ENCODE results near the gene ZNF236.
"Not testable (repeated sequence)": the region's sequence is repeated elsewhere in the genome, so short reads cannot be mapped to it uniquely, and the experiment has no call there.

The ZNF236 gene

DNA sequence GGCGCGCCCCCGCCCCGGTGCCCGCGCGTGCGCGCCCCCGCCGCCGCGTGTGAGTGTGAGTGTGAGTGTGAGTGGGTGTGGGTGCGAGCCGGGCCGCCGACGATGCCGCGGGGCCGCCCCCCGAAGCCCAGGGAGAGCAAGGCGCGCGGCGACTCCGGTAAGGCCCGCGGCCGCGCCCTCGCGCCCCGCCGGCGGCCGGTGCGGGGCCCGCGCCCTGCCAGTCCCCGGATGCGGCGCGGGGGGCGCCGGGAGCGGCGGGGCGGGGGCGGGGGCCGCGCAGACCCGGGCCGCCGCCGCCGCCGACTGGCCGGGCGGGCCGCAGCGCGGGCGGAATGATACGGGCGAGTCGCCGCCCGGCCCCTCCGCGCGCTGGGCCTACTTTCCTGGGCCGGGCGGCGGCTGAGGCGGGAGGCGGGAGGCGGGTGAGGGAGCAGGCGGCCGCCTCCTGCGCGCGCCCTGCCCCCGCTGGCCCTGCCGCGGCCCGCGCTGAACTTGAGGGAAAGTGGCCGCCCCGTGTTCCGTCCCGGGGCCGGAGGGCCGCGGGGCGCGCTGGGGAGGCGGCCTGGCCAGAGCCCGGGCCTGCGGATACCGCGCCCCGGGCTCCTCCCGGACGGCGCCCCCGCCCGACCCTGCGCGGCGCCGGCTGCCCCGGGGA lies at the start of gene ZNF236:
Gene ZNF236, plus strand, starts transcription at position 52 of the 655 bp plus-strand sequence. Its CDS starts 51 bp downstream, at position 103.
- in situ Hi-C loops (cut with MboI; ENCODE audit: low sequenced_read_pairs), result no loop called here

- in situ Hi-C loops (cut with MboI; ENCODE audit: low sequenced_read_pairs), result no loop called here
Observed at GRCh38 chr18:76772665-76773064, 49.7 kb upstream of the ZNF236 start.

DNA sequence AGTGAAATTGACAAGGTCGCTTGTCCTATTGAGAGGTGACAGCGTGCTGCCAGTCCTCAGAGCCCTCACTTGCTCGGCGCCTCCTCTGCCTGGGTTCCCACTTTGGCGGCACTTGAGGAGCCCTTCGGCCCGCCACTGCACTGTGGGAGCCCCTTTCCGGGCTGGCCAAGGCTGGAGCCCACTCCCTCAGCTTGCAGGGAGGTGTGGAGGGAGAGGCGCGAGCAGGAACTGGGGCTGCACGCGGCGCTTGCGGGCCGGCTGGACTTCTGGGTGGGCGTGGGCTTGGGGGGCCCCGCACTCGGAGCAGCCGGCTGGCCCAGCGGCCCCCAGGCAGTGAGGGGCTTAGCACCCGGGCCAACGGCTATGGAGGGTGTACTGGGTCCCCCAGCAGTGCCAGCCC lies 45.3 kb upstream of the ZNF236 start:
- in situ Hi-C loops (cut with MboI; ENCODE audit: low sequenced_read_pairs), result not testable (repeated sequence)

DNA sequence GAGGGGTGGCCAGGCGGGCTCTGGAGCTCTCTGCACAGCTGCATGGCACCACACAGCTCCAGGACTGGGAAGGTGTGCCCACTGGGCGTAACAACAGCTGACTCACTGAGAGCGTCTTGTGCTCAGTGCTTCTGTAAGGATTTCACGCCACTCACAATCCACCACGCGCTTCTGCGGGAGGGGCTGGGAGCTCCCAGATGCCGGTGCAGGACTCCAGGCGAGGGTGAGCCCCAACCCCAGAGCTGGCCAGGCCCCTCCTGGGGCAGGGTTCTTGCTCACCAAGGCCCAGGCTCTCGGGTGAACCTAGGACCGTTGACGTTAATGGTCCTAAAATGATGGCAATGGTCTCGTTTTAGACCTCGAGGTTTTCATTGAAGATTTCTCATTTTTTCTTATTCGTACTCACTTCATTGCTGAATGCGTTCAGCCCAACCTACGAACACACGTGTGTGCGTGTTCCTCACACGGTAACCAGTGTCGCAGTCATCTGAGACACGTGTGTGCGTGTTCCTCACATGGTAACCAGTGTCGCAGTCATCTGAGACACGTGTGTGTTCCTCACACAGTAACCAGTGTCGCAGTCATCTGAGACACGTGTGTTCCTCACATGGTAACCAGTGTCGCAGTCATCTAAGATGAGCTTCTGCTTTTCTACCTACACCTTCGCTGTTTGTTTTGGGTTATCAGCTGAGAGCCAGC lies 38.4 kb upstream of the ZNF236 start:
- in situ Hi-C loops (cut with MboI; ENCODE audit: low sequenced_read_pairs), result no loop called here

DNA sequence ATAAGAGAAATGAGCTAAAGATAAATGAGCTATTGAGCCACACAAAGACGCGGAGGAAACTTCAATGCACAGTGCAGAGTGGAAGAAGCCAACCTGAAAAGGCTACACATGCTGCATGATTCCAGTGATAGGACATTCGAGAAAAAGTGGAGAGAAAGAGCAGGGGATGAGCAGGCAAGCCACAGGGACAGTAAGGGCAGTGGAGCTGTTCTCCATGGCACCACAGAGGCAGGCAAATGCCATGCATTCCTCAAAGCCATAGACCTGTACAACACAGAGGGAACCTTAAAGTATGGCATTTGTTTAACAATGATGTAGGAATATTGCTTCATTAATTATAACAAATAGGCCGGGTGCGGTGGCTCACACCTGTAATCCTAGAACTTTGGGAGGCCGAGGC lies 36.5 kb upstream of the ZNF236 start:
- in situ Hi-C loops (cut with MboI; ENCODE audit: low sequenced_read_pairs), result no loop called here

GRCh38 chr18:76788571-76789317 lies 33.6 kb upstream of the ZNF236 start:
- in situ Hi-C loops (cut with MboI; ENCODE audit: low sequenced_read_pairs), result no loop called here

DNA sequence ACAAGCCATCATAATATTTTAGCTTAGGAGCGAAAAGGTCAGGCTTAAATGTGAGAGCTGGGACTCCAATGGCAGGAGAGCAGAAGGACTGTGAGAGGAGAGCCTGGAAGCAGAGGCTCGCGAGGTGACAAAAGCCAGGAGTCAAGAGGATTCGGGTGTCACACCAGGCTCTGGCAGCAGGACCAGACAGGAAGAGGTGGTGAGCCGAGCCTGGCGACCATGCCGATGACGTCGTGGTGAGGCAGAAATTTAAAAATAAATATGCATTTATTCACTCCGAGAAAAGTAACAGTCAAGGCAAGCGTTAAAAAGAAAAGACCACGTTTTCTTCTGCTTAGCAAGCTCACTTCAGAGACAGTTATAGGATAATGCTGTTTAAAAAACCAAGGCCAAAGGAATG lies 31.3 kb upstream of the ZNF236 start:
- in situ Hi-C loops (cut with MboI; ENCODE audit: low sequenced_read_pairs), result no loop called here

DNA sequence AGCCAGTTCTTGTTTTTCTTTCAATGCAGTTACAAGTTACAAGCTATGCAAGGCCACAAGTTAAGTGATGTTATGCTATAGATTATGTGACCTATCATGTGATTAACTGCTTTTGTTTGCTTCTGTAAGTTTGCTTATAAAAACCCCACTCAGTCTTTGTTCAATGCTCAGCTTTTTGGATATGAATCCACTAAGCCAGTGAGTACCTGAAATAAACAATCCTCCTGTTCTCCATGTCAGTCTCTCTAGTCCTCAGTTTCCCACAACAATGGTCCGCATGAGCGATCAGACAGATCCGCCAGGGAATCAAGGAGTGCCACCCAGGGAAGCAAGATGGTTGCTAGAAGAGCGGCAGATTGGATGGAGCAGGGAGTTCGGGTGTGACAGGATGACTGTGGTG lies 30.7 kb upstream of the ZNF236 start:
- in situ Hi-C loops (cut with MboI; ENCODE audit: low sequenced_read_pairs), result no loop called here

DNA sequence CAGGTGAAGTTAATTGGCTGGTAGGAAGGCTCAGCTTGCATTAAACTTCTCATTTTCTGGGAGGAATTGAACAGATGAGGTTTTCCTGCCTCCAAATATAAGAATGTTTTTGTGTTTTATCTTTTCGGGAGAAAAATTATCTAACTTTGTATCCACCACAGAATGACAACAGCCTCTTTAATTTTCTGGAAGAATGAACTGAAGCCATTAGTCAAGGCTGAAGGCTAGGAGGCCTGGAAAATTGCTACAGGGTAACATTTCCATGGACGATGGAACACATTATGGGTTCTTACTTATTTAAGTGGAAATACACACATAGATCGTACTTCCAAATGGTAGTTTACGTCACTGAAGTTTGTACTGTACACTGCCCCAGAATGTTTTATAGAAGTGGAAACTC lies 28.0 kb upstream of the ZNF236 start:
- in situ Hi-C loops (cut with MboI; ENCODE audit: low sequenced_read_pairs), result no loop called here

GRCh38 chr18:76801567-76802505 lies 20.5 kb upstream of the ZNF236 start:
- in situ Hi-C loops (cut with MboI; ENCODE audit: low sequenced_read_pairs), result no loop called here

- in situ Hi-C loops (cut with MboI; ENCODE audit: low sequenced_read_pairs), result no loop called here
Observed at GRCh38 chr18:76803413-76803812, 18.9 kb upstream of the ZNF236 start.

DNA sequence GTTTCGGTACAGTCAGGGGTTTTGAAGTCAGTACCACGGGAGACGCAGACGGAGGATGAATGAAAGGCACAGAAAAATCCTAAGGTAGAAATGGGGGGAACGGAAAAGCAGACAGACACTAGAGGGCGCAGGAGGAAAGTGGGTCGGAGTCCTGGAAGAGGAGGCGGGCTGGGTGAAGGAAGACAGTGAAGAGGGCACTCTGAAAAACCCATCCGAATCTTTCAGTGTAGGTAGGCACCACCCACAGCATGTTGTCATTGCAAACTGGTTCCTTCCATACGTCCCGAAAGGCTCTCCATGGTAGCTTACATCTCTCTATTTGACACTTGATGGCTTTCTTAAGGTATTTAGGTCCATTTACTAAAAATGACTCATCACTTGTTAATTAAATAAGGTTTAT lies 18.5 kb upstream of the ZNF236 start:
- in situ Hi-C loops (cut with MboI; ENCODE audit: low sequenced_read_pairs), result no loop called here

DNA sequence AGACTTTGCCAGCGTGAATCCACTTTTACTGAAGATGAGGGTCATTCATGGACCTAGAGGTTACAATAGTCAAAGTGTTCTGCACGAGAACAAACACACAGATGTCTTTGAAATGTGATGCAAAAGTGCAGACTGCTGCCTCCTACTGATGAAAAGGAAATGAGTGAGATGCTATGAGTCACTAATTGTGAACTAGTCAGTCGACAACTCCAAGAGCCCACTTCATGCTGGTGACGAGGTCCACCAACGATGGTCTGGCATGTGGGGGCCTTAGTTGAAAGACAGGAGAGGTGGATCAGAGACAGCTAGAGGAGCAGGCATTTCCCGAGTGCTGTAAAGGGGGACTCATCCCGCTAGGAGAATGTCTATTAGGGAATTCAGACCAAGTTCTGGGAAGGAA lies 17.1 kb upstream of the ZNF236 start:
- in situ Hi-C loops (cut with MboI; ENCODE audit: low sequenced_read_pairs), result no loop called here

DNA sequence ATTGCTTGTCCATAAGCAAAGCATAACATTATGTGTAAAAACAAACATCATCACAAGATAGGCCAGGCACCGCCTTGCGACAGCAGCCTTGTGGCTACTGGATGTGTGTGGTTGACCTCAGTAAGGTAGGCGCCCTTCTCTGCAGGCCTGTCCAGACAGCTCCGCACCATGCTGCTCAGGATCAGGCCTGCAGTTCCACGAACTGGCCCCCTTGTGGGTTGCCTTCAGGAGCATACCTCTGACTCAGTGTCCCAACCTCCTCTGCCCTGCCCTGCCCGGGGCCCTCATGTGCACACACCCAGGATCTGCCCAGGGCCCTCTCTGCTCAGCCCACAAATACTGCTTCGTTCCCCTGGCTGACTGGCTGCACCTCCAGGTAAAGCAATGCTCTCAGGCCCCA lies 16.1 kb upstream of the ZNF236 start:
- in situ Hi-C loops (cut with MboI; ENCODE audit: low sequenced_read_pairs), result no loop called here

GRCh38 chr18:76808561-76808960 lies 13.8 kb upstream of the ZNF236 start:
- in situ Hi-C loops (cut with MboI; ENCODE audit: low sequenced_read_pairs), result no loop called here

- in situ Hi-C loops (cut with MboI; ENCODE audit: low sequenced_read_pairs), result not testable (repeated sequence)
Observed at GRCh38 chr18:76811530-76811929, 10.8 kb upstream of the ZNF236 start.

DNA sequence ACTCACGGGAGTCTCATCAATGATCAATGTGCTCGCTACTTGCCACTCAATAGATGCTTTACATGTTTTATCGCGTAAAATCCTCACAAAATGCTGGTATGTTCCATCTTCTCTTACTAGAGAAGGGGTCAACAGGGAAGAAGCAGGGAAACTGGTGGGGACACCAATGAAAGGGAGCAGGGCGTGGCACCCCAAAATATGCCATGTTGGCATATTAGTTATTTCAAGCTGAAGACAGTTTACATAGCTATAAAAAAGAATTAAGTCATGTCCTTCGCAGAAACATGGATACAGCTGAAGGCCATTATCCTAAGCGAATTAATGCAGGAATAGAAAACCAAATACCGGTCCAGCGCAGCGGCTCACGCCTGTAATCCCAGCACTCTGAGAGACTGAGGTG lies 8.1 kb upstream of the ZNF236 start:
- in situ Hi-C loops (cut with MboI; ENCODE audit: low sequenced_read_pairs), result no loop called here

GRCh38 chr18:76816127-76816526 lies 6.2 kb upstream of the ZNF236 start:
- in situ Hi-C loops (cut with MboI; ENCODE audit: low sequenced_read_pairs), result no loop called here

GRCh38 chr18:76817888-76818611 lies 4.3 kb upstream of the ZNF236 start:
- in situ Hi-C loops (cut with MboI; ENCODE audit: low sequenced_read_pairs), result no loop called here

GRCh38 chr18:76819411-76820136 lies 2.8 kb upstream of the ZNF236 start:
- in situ Hi-C loops (cut with MboI; ENCODE audit: low sequenced_read_pairs), result no loop called here
